WTC11 (cell line): ENCODE data around the gene EXOSC7. TPM values are rescaled to one million over a fixed set of nuclear protein-coding genes. Genes with fewer than 3 reads are reported as not detected.

Experiments used
- ATAC-seq: fragments of 200-7000 bp; cut with Tn5 transposase; 2 replicates; pipeline ENCODE4 v1.10.0; 2021; ENCODE audit warnings: mild to moderate bottlenecking, moderate library complexity
- CTCF ChIA-PET: fragments of 300-600 bp; sonication (Branson Sonifier 250); formaldehyde crosslinking; loops from one replicate; lab custom pipeline; 2021; ENCODE audit warnings: antibody characterized with exemption; lab: Charles Lee
- POLR2A ChIA-PET: fragments of 350-600 bp; sonication (Branson Sonifier 250); formaldehyde crosslinking; loops from one replicate; lab custom pipeline; 2021; ENCODE audit warnings: antibody characterized with exemption; lab: Charles Lee
- DNase-seq: peaks from one replicate; pipeline ENCODE4 v3.0.0; 2021; ENCODE audit warnings: low spot score
- H3K27ac Mint-ChIP-seq: 2 replicates; pipeline ENCODE4 v1.8.0; 2021; ENCODE audit warnings: mixed read lengths
- H3K27me3 Mint-ChIP-seq: 2 replicates; pipeline ENCODE4 v1.8.0; 2021; ENCODE audit warnings: low read depth, mild to moderate bottlenecking, moderate library complexity, mixed read lengths
- H3K36me3 Mint-ChIP-seq: 2 replicates; pipeline ENCODE4 v1.8.0; 2021; ENCODE audit warnings: mixed read lengths
- H3K4me1 Mint-ChIP-seq: 2 replicates; pipeline ENCODE4 v1.8.0; 2022; ENCODE audit warnings: mixed read lengths
- H3K4me3 Mint-ChIP-seq: 2 replicates; pipeline ENCODE4 v1.8.0; 2021; ENCODE audit warnings: mild to moderate bottlenecking, moderate library complexity, mixed read lengths
- H3K9me3 Mint-ChIP-seq: 2 replicates; pipeline ENCODE4 v1.8.0; 2021; ENCODE audit warnings: mixed read lengths
- CREB1 ChIP-seq: sonication (generic); formaldehyde crosslinking; IDR thresholded peaks from 2 replicates; pipeline ENCODE4 v1.8.0; 2023; ENCODE audit warnings: mild to moderate bottlenecking, missing genetic modification reagents
- ELF4 ChIP-seq: sonication (generic); formaldehyde crosslinking; IDR thresholded peaks from 2 replicates; pipeline ENCODE4 v1.8.1; 2022; ENCODE audit warnings: low read depth, mild to moderate bottlenecking, moderate library complexity, missing genetic modification reagents
- FOXP1 ChIP-seq: sonication (generic); formaldehyde crosslinking; IDR thresholded peaks from 2 replicates; pipeline ENCODE4 v1.8.0; 2022; ENCODE audit warnings: missing genetic modification reagents, mild to moderate bottlenecking, moderate library complexity, borderline replicate concordance
- JUN ChIP-seq: sonication (generic); formaldehyde crosslinking; IDR thresholded peaks from 2 replicates; pipeline ENCODE4 v1.8.0; 2023; ENCODE audit warnings: mild to moderate bottlenecking, missing genetic modification reagents
- MXD4 ChIP-seq: fragments of 250-450 bp; sonication (Bioruptor Pico); IDR thresholded peaks from 2 replicates; pipeline ENCODE4 v1.8.0; 2021; ENCODE audit warnings: mild to moderate bottlenecking, moderate library complexity, borderline replicate concordance
- NFATC4 ChIP-seq: fragments of 250-450 bp; sonication (Bioruptor Pico); IDR thresholded peaks from 2 replicates; pipeline ENCODE4 v1.9.0; 2021; ENCODE audit warnings: mild to moderate bottlenecking
- NR2C2 ChIP-seq: sonication (generic); formaldehyde crosslinking; IDR thresholded peaks from 2 replicates; pipeline ENCODE4 v1.8.0; 2022; ENCODE audit warnings: mild to moderate bottlenecking, missing genetic modification reagents
- NR3C1 ChIP-seq: sonication (generic); formaldehyde crosslinking; conservative IDR thresholded peaks from 2 replicates; pipeline ENCODE4 v1.8.1; 2023; ENCODE audit warnings: low read depth, mild to moderate bottlenecking, missing genetic modification reagents
- OVOL2 ChIP-seq: fragments of 250-450 bp; sonication (Bioruptor Pico); IDR thresholded peaks from 2 replicates; pipeline ENCODE4 v1.9.0; 2021; ENCODE audit warnings: mild to moderate bottlenecking, borderline replicate concordance
- RORB ChIP-seq: fragments of 250-450 bp; sonication (Bioruptor Pico); IDR thresholded peaks from 2 replicates; pipeline ENCODE4 v1.9.0; 2021; ENCODE audit warnings: mild to moderate bottlenecking
- SOX15 ChIP-seq: fragments of 250-450 bp; sonication (Bioruptor Pico); IDR thresholded peaks from 2 replicates; pipeline ENCODE4 v1.9.0; 2021; ENCODE audit warnings: mild to moderate bottlenecking
- TP53 ChIP-seq: sonication (generic); formaldehyde crosslinking; IDR thresholded peaks from 2 replicates; pipeline ENCODE4 v1.8.1; 2023; ENCODE audit warnings: mild to moderate bottlenecking, missing genetic modification reagents
- ZNF121 ChIP-seq: sonication (generic); formaldehyde crosslinking; IDR thresholded peaks from 2 replicates; pipeline ENCODE4 v1.8.0; 2023; ENCODE audit warnings: missing genetic modification reagents
- ZNF219 ChIP-seq: sonication (generic); formaldehyde crosslinking; IDR thresholded peaks from 2 replicates; pipeline ENCODE4 v1.8.0; 2023; ENCODE audit warnings: missing genetic modification reagents, mild to moderate bottlenecking, borderline replicate concordance
- ZNF671 ChIP-seq: fragments of 250-450 bp; sonication (Bioruptor Pico); IDR thresholded peaks from 2 replicates; pipeline ENCODE4 v1.8.0; 2021; ENCODE audit warnings: mild to moderate bottlenecking
- total RNA-seq: library from RNA; stranded (reverse); gene quantifications from 3 replicates; pipeline ENCODE4 v1.2.3, GENCODE V29; 2021
- TF ChIP-seq, protein P1 (sequence below): sonication (generic); formaldehyde crosslinking; IDR thresholded peaks from 2 replicates; pipeline ENCODE4 v1.8.0; 2022; ENCODE audit warnings: mild to moderate bottlenecking, missing genetic modification reagents
- TF ChIP-seq, protein P2 (sequence below): sonication (generic); formaldehyde crosslinking; IDR thresholded peaks from 2 replicates; pipeline ENCODE4 v1.8.1; 2023; ENCODE audit warnings: mild to moderate bottlenecking, moderate library complexity, missing genetic modification reagents
- TF ChIP-seq, protein P3 (sequence below): fragments of 250-450 bp; sonication (Bioruptor Pico); IDR thresholded peaks from 2 replicates; pipeline ENCODE4 v2.1.2; 2022; ENCODE audit warnings: mild to moderate bottlenecking, moderate library complexity
- TF ChIP-seq, protein P4 (sequence below): sonication (generic); formaldehyde crosslinking; IDR thresholded peaks from 2 replicates; pipeline ENCODE4 v1.8.1; 2022; ENCODE audit warnings: missing genetic modification reagents, borderline replicate concordance
- TF ChIP-seq, protein P5 (sequence below): sonication (generic); formaldehyde crosslinking; IDR thresholded peaks from 2 replicates; pipeline ENCODE4 v1.8.0; 2023; ENCODE audit warnings: missing genetic modification reagents
- TF ChIP-seq, protein P6 (sequence below): sonication (generic); formaldehyde crosslinking; IDR thresholded peaks from 2 replicates; pipeline ENCODE4 v1.8.0; 2022; ENCODE audit warnings: mild to moderate bottlenecking, missing genetic modification reagents
- TF ChIP-seq, protein P7 (sequence below): fragments of 200-600 bp; IDR thresholded peaks from 2 replicates; pipeline ENCODE4 v1.8.0; 2022; ENCODE audit warnings: antibody characterized with exemption
- TF ChIP-seq, protein P8 (sequence below): sonication (generic); formaldehyde crosslinking; IDR thresholded peaks from 2 replicates; pipeline ENCODE4 v1.8.1; 2023; ENCODE audit warnings: mild to moderate bottlenecking, missing genetic modification reagents, moderate library complexity

Gene EXOSC7
- total RNA-seq, 1 experiment from 2014 or later, result 85.7 TPM

DNA sequence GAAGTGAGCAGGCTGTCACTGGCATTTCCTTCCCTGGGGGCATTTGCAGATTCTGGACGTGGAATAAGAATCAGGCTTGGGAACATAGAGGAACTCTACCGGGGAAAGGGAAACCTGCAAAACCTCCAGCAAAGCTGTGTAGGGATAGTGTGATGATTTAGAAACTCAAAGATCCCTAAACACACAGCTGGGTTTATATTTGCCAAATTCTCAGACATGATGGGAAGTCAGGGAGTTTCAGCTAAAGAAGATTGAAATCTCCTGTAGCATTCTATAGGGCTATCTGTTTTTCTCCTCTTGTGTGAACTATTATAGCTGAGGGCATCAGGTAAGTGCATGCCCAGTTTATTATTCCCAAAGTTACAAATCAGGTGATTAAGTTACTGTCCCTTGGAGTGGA lies 40.9 kb downstream of the EXOSC7 start:
- ChIA-PET CTCF (interaction anchor here (1.1 to 2.1 kb wide), 2 partner anchors 23 to 24 kb away, joined by 3 to 9 read pairs; no protein-coding TSS in a partner anchor), POLR2A (no interaction called here)
- no peaks in the 10 kb centered on the region for H3K9me3 Mint-ChIP-seq
- H3K27me3 Mint-ChIP-seq, result no peaks in the 10 kb centered on the region
- DNase-seq, result no peak
- H3K4me3 Mint-ChIP-seq, result no peak overlapping the region
- H3K4me1 Mint-ChIP-seq, result peaks cover 6% of the 10 kb centered on the region
- ATAC-seq, result no peak
- H3K27ac Mint-ChIP-seq, result no peak overlapping the region; the same call in 1 of the 2 replicates
- H3K36me3 Mint-ChIP-seq, result peaks cover 21% of the 10 kb centered on the region
- TF ChIP-seq OVOL2 (CRISPR knock-in tag), result no peak
- no peak for TF ChIP-seq ZNF671 (CRISPR knock-in tag)
- TF ChIP-seq, protein P1, sequence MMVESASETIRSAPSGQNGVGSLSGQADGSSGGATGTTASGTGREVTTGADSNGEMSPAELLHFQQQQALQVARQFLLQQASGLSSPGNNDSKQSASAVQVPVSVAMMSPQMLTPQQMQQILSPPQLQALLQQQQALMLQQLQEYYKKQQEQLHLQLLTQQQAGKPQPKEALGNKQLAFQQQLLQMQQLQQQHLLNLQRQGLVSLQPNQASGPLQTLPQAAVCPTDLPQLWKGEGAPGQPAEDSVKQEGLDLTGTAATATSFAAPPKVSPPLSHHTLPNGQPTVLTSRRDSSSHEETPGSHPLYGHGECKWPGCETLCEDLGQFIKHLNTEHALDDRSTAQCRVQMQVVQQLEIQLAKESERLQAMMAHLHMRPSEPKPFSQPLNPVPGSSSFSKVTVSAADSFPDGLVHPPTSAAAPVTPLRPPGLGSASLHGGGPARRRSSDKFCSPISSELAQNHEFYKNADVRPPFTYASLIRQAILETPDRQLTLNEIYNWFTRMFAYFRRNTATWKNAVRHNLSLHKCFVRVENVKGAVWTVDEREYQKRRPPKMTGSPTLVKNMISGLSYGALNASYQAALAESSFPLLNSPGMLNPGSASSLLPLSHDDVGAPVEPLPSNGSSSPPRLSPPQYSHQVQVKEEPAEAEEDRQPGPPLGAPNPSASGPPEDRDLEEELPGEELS, result no peak
- TF ChIP-seq, protein P2, sequence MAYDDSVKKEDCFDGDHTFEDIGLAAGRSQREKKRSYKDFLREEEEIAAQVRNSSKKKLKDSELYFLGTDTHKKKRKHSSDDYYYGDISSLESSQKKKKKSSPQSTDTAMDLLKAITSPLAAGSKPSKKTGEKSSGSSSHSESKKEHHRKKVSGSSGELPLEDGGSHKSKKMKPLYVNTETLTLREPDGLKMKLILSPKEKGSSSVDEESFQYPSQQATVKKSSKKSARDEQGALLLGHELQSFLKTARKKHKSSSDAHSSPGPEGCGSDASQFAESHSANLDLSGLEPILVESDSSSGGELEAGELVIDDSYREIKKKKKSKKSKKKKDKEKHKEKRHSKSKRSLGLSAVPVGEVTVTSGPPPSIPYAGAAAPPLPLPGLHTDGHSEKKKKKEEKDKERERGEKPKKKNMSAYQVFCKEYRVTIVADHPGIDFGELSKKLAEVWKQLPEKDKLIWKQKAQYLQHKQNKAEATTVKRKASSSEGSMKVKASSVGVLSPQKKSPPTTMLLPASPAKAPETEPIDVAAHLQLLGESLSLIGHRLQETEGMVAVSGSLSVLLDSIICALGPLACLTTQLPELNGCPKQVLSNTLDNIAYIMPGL (CRISPR knock-in tag), result no peak
- TF ChIP-seq NR2C2, result no peak
- TF ChIP-seq, protein P3, sequence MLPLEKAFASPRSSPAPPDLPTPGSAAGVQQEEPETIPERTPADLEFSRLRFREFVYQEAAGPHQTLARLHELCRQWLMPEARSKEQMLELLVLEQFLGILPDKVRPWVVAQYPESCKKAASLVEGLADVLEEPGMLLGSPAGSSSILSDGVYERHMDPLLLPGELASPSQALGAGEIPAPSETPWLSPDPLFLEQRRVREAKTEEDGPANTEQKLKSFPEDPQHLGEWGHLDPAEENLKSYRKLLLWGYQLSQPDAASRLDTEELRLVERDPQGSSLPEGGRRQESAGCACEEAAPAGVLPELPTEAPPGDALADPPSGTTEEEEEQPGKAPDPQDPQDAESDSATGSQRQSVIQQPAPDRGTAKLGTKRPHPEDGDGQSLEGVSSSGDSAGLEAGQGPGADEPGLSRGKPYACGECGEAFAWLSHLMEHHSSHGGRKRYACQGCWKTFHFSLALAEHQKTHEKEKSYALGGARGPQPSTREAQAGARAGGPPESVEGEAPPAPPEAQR (CRISPR knock-in tag), result no peak
- TF ChIP-seq RORB (CRISPR knock-in tag), result no peak
- TF ChIP-seq, protein P4, sequence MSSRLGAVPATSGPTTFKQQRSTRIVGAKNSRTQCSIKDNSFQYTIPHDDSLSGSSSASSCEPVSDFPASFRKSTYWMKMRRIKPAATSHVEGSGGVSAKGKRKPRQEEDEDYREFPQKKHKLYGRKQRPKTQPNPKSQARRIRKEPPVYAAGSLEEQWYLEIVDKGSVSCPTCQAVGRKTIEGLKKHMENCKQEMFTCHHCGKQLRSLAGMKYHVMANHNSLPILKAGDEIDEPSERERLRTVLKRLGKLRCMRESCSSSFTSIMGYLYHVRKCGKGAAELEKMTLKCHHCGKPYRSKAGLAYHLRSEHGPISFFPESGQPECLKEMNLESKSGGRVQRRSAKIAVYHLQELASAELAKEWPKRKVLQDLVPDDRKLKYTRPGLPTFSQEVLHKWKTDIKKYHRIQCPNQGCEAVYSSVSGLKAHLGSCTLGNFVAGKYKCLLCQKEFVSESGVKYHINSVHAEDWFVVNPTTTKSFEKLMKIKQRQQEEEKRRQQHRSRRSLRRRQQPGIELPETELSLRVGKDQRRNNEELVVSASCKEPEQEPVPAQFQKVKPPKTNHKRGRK (CRISPR knock-in tag), result no peak
- TF ChIP-seq MXD4 (CRISPR knock-in tag), result no peak
- TF ChIP-seq, protein P5, sequence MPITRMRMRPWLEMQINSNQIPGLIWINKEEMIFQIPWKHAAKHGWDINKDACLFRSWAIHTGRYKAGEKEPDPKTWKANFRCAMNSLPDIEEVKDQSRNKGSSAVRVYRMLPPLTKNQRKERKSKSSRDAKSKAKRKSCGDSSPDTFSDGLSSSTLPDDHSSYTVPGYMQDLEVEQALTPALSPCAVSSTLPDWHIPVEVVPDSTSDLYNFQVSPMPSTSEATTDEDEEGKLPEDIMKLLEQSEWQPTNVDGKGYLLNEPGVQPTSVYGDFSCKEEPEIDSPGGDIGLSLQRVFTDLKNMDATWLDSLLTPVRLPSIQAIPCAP (CRISPR knock-in tag), result no peak
- no peak for TF ChIP-seq NR3C1
- TF ChIP-seq TP53 (CRISPR knock-in tag), result no peak
- TF ChIP-seq SOX15 (CRISPR knock-in tag), result no peak
- no peak for TF ChIP-seq FOXP1 (CRISPR knock-in tag)
- no peak for TF ChIP-seq ELF4 (CRISPR knock-in tag)
- TF ChIP-seq, protein P6, sequence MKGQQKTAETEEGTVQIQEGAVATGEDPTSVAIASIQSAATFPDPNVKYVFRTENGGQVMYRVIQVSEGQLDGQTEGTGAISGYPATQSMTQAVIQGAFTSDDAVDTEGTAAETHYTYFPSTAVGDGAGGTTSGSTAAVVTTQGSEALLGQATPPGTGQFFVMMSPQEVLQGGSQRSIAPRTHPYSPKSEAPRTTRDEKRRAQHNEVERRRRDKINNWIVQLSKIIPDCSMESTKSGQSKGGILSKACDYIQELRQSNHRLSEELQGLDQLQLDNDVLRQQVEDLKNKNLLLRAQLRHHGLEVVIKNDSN (CRISPR knock-in tag), result no peak
- no peak for TF ChIP-seq CREB1 (CRISPR knock-in tag)
- no peak for TF ChIP-seq ZNF121
- TF ChIP-seq, all 79 proteins: peak for 0

DNA sequence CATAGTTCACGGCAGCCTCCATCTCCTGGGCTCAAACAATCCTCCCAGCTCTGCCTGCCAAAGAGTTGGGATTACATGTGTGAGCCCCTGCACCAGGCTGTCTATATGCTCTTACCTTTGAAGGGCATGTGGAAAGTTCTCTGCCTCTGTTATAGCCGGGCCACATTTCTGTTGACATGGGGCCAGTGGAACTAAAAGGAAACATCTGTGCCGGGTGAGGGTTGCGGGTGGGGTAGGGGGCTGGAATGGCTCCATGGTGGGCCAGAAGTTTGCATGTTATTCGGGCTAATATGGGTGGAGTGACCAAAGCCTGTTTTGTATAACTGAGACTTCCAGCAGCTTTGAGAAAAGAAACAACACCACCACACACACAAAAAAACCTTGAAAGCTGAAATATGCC lies 41.8 kb downstream of the EXOSC7 start:
- Mint-ChIP-seq H3K4me3 (no peak overlapping the region), H3K36me3 (peaks cover 13% of the 10 kb centered on the region), H3K27ac (no peak overlapping the region), H3K9me3 (no peaks in the 10 kb centered on the region), H3K4me1 (peaks cover 6% of the 10 kb centered on the region), H3K27me3 (no peaks in the 10 kb centered on the region)
- ChIA-PET POLR2A (no interaction called here), CTCF (interaction anchor here (2.1 kb wide), 1 partner anchor 25 kb away, joined by 9 read pairs; no protein-coding TSS in a partner anchor)
- ATAC-seq, result no peak
- DNase-seq, result no peak
- TF ChIP-seq JUN (CRISPR knock-in tag), result no peak
- TF ChIP-seq ZNF219 (CRISPR knock-in tag), result no peak
- TF ChIP-seq, protein P7, sequence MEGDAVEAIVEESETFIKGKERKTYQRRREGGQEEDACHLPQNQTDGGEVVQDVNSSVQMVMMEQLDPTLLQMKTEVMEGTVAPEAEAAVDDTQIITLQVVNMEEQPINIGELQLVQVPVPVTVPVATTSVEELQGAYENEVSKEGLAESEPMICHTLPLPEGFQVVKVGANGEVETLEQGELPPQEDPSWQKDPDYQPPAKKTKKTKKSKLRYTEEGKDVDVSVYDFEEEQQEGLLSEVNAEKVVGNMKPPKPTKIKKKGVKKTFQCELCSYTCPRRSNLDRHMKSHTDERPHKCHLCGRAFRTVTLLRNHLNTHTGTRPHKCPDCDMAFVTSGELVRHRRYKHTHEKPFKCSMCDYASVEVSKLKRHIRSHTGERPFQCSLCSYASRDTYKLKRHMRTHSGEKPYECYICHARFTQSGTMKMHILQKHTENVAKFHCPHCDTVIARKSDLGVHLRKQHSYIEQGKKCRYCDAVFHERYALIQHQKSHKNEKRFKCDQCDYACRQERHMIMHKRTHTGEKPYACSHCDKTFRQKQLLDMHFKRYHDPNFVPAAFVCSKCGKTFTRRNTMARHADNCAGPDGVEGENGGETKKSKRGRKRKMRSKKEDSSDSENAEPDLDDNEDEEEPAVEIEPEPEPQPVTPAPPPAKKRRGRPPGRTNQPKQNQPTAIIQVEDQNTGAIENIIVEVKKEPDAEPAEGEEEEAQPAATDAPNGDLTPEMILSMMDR, result no peak
- TF ChIP-seq, protein P8, sequence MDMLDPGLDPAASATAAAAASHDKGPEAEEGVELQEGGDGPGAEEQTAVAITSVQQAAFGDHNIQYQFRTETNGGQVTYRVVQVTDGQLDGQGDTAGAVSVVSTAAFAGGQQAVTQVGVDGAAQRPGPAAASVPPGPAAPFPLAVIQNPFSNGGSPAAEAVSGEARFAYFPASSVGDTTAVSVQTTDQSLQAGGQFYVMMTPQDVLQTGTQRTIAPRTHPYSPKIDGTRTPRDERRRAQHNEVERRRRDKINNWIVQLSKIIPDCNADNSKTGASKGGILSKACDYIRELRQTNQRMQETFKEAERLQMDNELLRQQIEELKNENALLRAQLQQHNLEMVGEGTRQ, result no peak
- TF ChIP-seq NFATC4 (CRISPR knock-in tag), result no peak
